ENCODE measurements around the gene DHRS13. TPM values are rescaled to one million over a fixed set of nuclear protein-coding genes. Genes with fewer than 3 reads are reported as not detected.
A peak's percentile ranks its signal among the peaks of the same experiment; 100 is the strongest.

Gene DHRS13
- polyA plus RNA-seq, 1 experiment: 2.8 TPM

DNA sequence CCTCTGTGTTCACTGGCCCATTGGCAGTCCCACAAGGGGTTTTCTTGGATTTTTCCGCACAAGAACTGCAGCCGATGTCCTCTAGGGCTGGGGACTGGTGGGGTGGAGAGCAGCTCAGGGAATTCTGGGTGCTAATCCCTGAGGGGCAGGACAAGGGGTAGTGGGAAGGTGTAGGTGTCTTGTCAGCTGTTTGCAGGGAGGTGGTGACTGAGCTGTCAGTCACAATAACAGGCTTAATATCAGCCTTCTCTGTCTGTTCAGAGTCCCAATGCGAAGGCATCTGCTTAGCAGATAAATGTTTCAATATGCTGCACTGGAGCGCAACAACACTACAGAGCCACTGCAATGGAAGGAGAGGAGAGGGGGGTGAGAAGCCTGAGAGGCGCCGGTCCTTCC is 10.1 kb upstream of the DHRS13 start:
- POLR2A ChIA-PET: no interaction called here
- no peak for DNase-seq (ENCODE audit: low read depth)
- peaks cover 46% of the 10 kb centered on the region for H3K36me3 ChIP-seq (ENCODE audit: control insufficient read depth, insufficient read depth, low read length)
- no peaks in the 10 kb centered on the region for H3K27me3 ChIP-seq (ENCODE audit: control insufficient read depth, insufficient read depth, low read length)
- TF ChIP-seq, protein P1, sequence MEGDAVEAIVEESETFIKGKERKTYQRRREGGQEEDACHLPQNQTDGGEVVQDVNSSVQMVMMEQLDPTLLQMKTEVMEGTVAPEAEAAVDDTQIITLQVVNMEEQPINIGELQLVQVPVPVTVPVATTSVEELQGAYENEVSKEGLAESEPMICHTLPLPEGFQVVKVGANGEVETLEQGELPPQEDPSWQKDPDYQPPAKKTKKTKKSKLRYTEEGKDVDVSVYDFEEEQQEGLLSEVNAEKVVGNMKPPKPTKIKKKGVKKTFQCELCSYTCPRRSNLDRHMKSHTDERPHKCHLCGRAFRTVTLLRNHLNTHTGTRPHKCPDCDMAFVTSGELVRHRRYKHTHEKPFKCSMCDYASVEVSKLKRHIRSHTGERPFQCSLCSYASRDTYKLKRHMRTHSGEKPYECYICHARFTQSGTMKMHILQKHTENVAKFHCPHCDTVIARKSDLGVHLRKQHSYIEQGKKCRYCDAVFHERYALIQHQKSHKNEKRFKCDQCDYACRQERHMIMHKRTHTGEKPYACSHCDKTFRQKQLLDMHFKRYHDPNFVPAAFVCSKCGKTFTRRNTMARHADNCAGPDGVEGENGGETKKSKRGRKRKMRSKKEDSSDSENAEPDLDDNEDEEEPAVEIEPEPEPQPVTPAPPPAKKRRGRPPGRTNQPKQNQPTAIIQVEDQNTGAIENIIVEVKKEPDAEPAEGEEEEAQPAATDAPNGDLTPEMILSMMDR (IDR thresholded peaks at IDR 0.05; ENCODE audit: insufficient read depth, low read depth, low read length): no peak
- no peak overlapping the region for H3K4me3 ChIP-seq (ENCODE audit: low read depth, low read length)
- CTCF ChIA-PET: interaction anchor here (0.5 to 7.4 kb wide), 11 partner anchors 13 to 392 kb away, joined by 3 to 48 read pairs (median 4); partner anchors contain the start of genes FLOT2, NEK8 and TLCD1

DNA sequence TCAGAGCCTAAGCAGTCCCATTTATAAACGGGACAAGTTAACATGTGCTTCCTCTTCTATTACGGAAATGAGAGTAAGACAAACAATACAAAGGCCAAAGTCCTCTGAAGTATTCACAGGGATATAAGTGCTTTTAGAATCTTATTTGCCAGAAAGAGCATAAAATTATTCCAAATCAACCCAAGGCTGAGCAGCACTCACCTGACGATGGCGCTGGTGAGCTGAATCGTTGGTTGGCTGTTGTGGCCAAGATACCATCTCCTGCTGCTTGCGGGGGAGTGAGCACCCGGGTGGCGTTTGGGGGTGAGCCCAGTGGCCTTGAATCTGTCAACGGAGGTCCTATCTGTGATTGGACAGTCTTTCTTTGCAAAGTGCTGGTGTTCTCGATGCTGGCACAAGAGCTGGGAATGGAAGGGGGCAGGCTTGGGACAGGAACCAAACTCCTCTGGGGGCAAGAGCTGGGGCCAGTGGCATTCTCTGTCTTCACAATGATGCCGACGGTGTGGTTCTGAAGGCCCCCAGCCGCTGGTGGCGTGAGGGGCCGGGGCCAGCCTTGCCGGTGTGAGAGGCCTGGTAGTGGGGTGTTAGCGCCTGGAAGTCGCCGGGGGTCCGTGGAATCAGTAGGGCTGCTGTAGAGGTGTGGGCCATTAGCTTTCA is 9.5 kb upstream of the DHRS13 start:
- ChIA-PET CTCF (interaction anchor here (0.5 to 7.4 kb wide), 12 partner anchors 9 to 393 kb away, joined by 3 to 48 read pairs (median 4); partner anchors contain the start of genes DHRS13, FLOT2, NEK8 and TLCD1), POLR2A (no interaction called here)
- Histone ChIP-seq H3K27me3 (ENCODE audit: control insufficient read depth, insufficient read depth, low read length) (no peaks in the 10 kb centered on the region), H3K4me3 (ENCODE audit: low read depth, low read length) (no peak overlapping the region), H3K36me3 (ENCODE audit: control insufficient read depth, insufficient read depth, low read length) (peaks cover 46% of the 10 kb centered on the region)
- TF ChIP-seq, protein P1 (IDR thresholded peaks at IDR 0.05; ENCODE audit: insufficient read depth, low read depth, low read length): peak; percentile 29
- no peak for DNase-seq (ENCODE audit: low read depth)

DNA sequence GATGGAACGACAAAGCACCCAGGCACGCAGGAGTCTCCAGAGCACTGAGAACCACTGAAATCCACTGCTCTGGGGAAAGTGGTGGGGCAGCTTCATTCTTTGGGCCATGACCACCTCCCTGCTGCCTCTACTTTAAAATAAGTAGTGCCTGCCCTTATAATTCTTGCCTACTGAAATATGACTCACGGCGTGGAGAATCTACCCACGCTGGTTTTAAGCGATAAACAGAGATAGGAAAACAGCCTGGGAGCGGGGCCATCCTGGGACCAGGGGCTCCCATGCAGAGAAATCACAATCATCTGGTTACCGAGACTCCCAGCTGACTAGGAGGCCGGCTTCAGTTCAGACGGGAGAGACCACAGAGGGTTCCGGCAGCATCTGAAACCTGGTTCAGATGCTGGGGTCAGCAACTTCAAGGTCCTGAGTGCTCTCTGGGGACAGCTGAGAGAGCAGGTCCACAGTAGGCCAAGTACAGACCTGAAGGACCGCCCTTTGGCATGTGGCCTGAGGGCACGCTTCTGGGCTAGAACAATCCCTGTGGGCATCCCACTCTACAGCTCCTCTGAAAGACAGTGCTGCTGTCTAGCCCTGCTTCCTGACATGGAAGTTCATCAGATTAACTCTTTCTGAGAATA is 8.6 kb upstream of the DHRS13 start:
- CTCF ChIA-PET: interaction anchor here (0.6 to 7.4 kb wide), 9 partner anchors 8 to 184 kb away, joined by 3 to 48 read pairs (median 4); partner anchors contain the start of genes DHRS13, FLOT2, NEK8 and TLCD1
- no peak for DNase-seq (ENCODE audit: low read depth)
- Histone ChIP-seq H3K27me3 (ENCODE audit: control insufficient read depth, insufficient read depth, low read length) (no peaks in the 10 kb centered on the region), H3K4me3 (ENCODE audit: low read depth, low read length) (no peak overlapping the region), H3K36me3 (ENCODE audit: control insufficient read depth, insufficient read depth, low read length) (peaks cover 44% of the 10 kb centered on the region)
- POLR2A ChIA-PET: no interaction called here
- TF ChIP-seq, protein P1 (IDR thresholded peaks at IDR 0.05; ENCODE audit: insufficient read depth, low read depth, low read length): no peak

DNA sequence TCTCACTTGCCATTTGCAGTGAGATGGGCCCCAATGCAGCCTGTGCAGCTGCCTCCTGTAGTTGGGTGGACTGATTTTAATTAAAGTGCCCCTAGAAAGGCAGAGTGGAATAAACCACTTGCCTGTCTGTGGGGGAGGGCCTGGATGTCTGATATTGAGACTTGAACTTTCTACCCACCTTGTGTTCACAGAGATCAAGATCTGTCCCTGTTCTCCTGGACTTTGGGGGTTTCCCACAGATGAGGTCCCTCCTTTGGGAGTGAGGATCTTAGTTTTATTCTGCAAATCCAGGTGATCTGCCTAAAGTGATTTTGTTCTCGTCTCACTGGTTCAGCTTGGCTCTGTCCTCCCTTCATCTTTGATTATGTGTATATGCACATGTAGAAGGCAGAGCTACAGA is 7.7 kb upstream of the DHRS13 start:
- CTCF ChIA-PET: interaction anchor here (0.9 to 7.4 kb wide), 8 partner anchors 7 to 183 kb away, joined by 3 to 48 read pairs (median 4); partner anchors contain the start of genes NEK8 and TLCD1
- H3K36me3 ChIP-seq (ENCODE audit: control insufficient read depth, insufficient read depth, low read length): peaks cover 47% of the 10 kb centered on the region
- H3K27me3 ChIP-seq (ENCODE audit: control insufficient read depth, insufficient read depth, low read length): no peaks in the 10 kb centered on the region
- TF ChIP-seq, protein P1 (IDR thresholded peaks at IDR 0.05; ENCODE audit: insufficient read depth, low read depth, low read length): no peak
- POLR2A ChIA-PET: no interaction called here
- no peak for DNase-seq (ENCODE audit: low read depth)
- H3K4me3 ChIP-seq (ENCODE audit: low read depth, low read length): no peak overlapping the region

DNA sequence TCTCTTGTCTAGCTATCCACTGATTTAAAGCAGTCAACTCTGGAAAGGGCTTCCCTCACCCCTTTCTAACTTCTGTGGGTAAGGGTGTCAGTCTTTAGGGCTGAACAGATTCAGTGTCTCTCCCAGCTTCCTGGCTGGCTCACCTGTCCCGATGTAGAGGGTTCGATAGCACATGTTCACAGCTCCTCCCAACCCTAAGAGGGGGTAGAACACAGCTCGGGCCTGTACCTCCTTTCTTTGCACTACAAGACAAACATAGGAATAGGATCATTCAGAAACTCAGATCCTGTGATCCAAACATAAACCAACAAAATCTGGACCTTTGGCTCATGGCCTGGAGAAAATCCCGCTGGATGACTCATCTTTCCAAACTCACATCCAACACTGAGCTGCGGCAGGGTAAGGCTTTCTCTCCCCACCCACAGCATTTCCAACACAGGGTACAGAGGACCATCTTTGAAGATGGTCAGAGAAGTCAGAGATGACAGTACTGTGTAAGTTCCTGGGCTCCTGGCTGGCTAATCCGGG is 5.8 kb upstream of the DHRS13 start:
- CTCF ChIA-PET: interaction anchor here (0.6 to 7.4 kb wide), 13 partner anchors 9 to 208 kb away, joined by 3 to 48 read pairs (median 5); partner anchors contain the start of genes FLOT2, NEK8 and TLCD1
- H3K27me3 ChIP-seq (ENCODE audit: control insufficient read depth, insufficient read depth, low read length): no peaks in the 10 kb centered on the region
- TF ChIP-seq, protein P1 (IDR thresholded peaks at IDR 0.05; ENCODE audit: insufficient read depth, low read depth, low read length): no peak
- peaks cover 40% of the 10 kb centered on the region for H3K36me3 ChIP-seq (ENCODE audit: control insufficient read depth, insufficient read depth, low read length)
- POLR2A ChIA-PET: no interaction called here
- DNase-seq (ENCODE audit: low read depth): peak; percentile 40
- H3K4me3 ChIP-seq (ENCODE audit: low read depth, low read length): no peak overlapping the region
